ENCODE results near the gene CAPG. TPM values are rescaled to one million over a fixed set of nuclear protein-coding genes. Genes with fewer than 3 reads are reported as not detected.

The CAPG gene
- 76.4 TPM for total RNA-seq (ENCODE audit: unreplicated experiment)
- long read RNA-seq, transcript CAPG-204 (10 exons, 1,151 nt) = major isoform, 47 of 52 reads
- long read RNA-seq, partial matches to known transcripts = 3 of 52 reads
- long read RNA-seq, other reads (novel, unspliced or antisense) = 2 of 52 reads

- H3K27me3 Mint-ChIP-seq (ENCODE audit: unreplicated experiment) = peaks cover 7% of the 10 kb centered on the region
- H3K4me3 Mint-ChIP-seq (ENCODE audit: unreplicated experiment) = no peak within 1 kb of the TSS
Observed at GRCh38 chr2:85409845-85410583, at the start of gene CAPG. CAPG (minus strand) TSS chr2:85410366; CDS start chr2:85402145, 8,221 bp downstream.

GRCh38 chr2:85459771-85460170, 49.6 kb upstream of the CAPG start:
- DNase-seq (ENCODE audit: low spot score) = no peak
- H3K27ac Mint-ChIP-seq (ENCODE audit: unreplicated experiment) = no peak overlapping the region
- TF ChIP-seq CTCF (IDR thresholded peaks at IDR 0.05; ENCODE audit: unreplicated experiment) = no peak
- H3K27me3 Mint-ChIP-seq (ENCODE audit: unreplicated experiment) = peaks cover 4% of the 10 kb centered on the region
- no peak overlapping the region for H3K4me3 Mint-ChIP-seq (ENCODE audit: unreplicated experiment)
- peaks cover 10% of the 10 kb centered on the region for H3K4me1 Mint-ChIP-seq (ENCODE audit: unreplicated experiment)
- H3K9me3 Mint-ChIP-seq (ENCODE audit: unreplicated experiment) = no peaks in the 10 kb centered on the region
- H3K36me3 Mint-ChIP-seq (ENCODE audit: low read depth, unreplicated experiment) = no peaks in the 10 kb centered on the region

More at GRCh38 chr2:85409845-85410583, at the start of gene CAPG:
- H3K27ac Mint-ChIP-seq (ENCODE audit: unreplicated experiment) = no peak within 1 kb of the TSS
- no peaks in the 10 kb centered on the region for H3K36me3 Mint-ChIP-seq (ENCODE audit: low read depth, unreplicated experiment)
- DNase-seq (ENCODE audit: low spot score) = no peak
- peaks cover 8% of the 10 kb centered on the region for H3K4me1 Mint-ChIP-seq (ENCODE audit: unreplicated experiment)
- TF ChIP-seq CTCF (IDR thresholded peaks at IDR 0.05; ENCODE audit: unreplicated experiment) = no peak
- no peaks in the 10 kb centered on the region for H3K9me3 Mint-ChIP-seq (ENCODE audit: unreplicated experiment)

- peaks cover 10% of the 10 kb centered on the region for H3K4me1 Mint-ChIP-seq (ENCODE audit: unreplicated experiment)
- no peak overlapping the region for H3K4me3 Mint-ChIP-seq (ENCODE audit: unreplicated experiment)
- DNase-seq (ENCODE audit: low spot score) = no peak
- TF ChIP-seq CTCF (IDR thresholded peaks at IDR 0.05; ENCODE audit: unreplicated experiment) = no peak
- peaks cover 4% of the 10 kb centered on the region for H3K27me3 Mint-ChIP-seq (ENCODE audit: unreplicated experiment)
- no peaks in the 10 kb centered on the region for H3K36me3 Mint-ChIP-seq (ENCODE audit: low read depth, unreplicated experiment)
- H3K27ac Mint-ChIP-seq (ENCODE audit: unreplicated experiment) = no peak overlapping the region
- H3K9me3 Mint-ChIP-seq (ENCODE audit: unreplicated experiment) = no peaks in the 10 kb centered on the region
Observed at GRCh38 chr2:85458601-85459563, 48.7 kb upstream of the CAPG start.

GRCh38 chr2:85457877-85458316, 47.7 kb upstream of the CAPG start:
- H3K9me3 Mint-ChIP-seq (ENCODE audit: unreplicated experiment) = no peaks in the 10 kb centered on the region
- no peak for TF ChIP-seq CTCF (IDR thresholded peaks at IDR 0.05; ENCODE audit: unreplicated experiment)
- no peak overlapping the region for H3K4me3 Mint-ChIP-seq (ENCODE audit: unreplicated experiment)

More at GRCh38 chr2:85457877-85458316, 47.7 kb upstream of the CAPG start:
- no peak for DNase-seq (ENCODE audit: low spot score)
- Mint-ChIP-seq H3K27me3 (ENCODE audit: unreplicated experiment) (peaks cover 4% of the 10 kb centered on the region), H3K27ac (ENCODE audit: unreplicated experiment) (no peak overlapping the region), H3K4me1 (ENCODE audit: unreplicated experiment) (peaks cover 10% of the 10 kb centered on the region), H3K36me3 (ENCODE audit: low read depth, unreplicated experiment) (no peaks in the 10 kb centered on the region)
